ENCODE results near the gene SMC1A. TPM values are rescaled to one million over a fixed set of nuclear protein-coding genes. Genes with fewer than 3 reads are reported as not detected.

Gene SMC1A
- total RNA-seq, 3 donors from 2014 or later, result 25.3 to 38.3 (median 34.1) TPM

- Histone ChIP-seq H3K9me3 (no peaks in the 10 kb centered on the region), H3K4me1 (no peaks in the 10 kb centered on the region), H3K36me3 (no peaks in the 10 kb centered on the region), H3K27me3 (peaks cover 0 to 45% of the 10 kb centered on the region in 2 donors), H3K27ac (no peak overlapping the region), H3K4me3 (no peak overlapping the region)
- TF ChIP-seq POLR2A (IDR thresholded peaks at IDR 0.05) (no peak), POLR2AphosphoS5 (IDR thresholded peaks at IDR 0.05) (no peak), CTCF (IDR thresholded peaks at IDR 0.05) (no peak)
- no peak for DNase-seq (ENCODE audit: low spot score in 2 of 2)
- intact Hi-C loops (cut with DNase I; ENCODE audit: low total_unique reads), result no loop called here
Measured at GRCh38 chrX:53452812-53453211, 30.4 kb upstream of the SMC1A start.

GRCh38 chrX:53449632-53450031 is 27.2 kb upstream of the SMC1A start:
- Histone ChIP-seq H3K27ac (no peak overlapping the region), H3K27me3 (peaks cover 0 to 41% of the 10 kb centered on the region in 2 donors), H3K4me3 (no peak overlapping the region), H3K4me1 (no peaks in the 10 kb centered on the region), H3K36me3 (no peaks in the 10 kb centered on the region), H3K9me3 (no peaks in the 10 kb centered on the region)
- no peak for DNase-seq (ENCODE audit: low spot score in 2 of 2)
- TF ChIP-seq CTCF (IDR thresholded peaks at IDR 0.05) (no peak), POLR2A (IDR thresholded peaks at IDR 0.05) (no peak), POLR2AphosphoS5 (IDR thresholded peaks at IDR 0.05) (no peak)
- intact Hi-C loops (cut with DNase I; ENCODE audit: low total_unique reads), result no loop called here

- no peak for DNase-seq (ENCODE audit: low spot score in 2 of 2)
- no peaks in the 10 kb centered on the region for H3K36me3 ChIP-seq
- H3K27me3 ChIP-seq, result peaks cover 0 to 32% of the 10 kb centered on the region in 2 donors
- H3K4me1 ChIP-seq, result no peaks in the 10 kb centered on the region
- no peak overlapping the region for H3K27ac ChIP-seq
- no peak for TF ChIP-seq POLR2AphosphoS5 (IDR thresholded peaks at IDR 0.05)
- no peak for TF ChIP-seq CTCF (IDR thresholded peaks at IDR 0.05)
- TF ChIP-seq POLR2A (IDR thresholded peaks at IDR 0.05), result no peak
- no peak overlapping the region for H3K4me3 ChIP-seq
- intact Hi-C loops (cut with DNase I; ENCODE audit: low total_unique reads), result no loop called here
- H3K9me3 ChIP-seq, result no peaks in the 10 kb centered on the region
Measured at GRCh38 chrX:53447441-53447840, 25.0 kb upstream of the SMC1A start.

GRCh38 chrX:53445977-53446376 is 23.5 kb upstream of the SMC1A start:
- Histone ChIP-seq H3K9me3 (no peaks in the 10 kb centered on the region), H3K27me3 (peaks cover 0 to 42% of the 10 kb centered on the region in 2 donors), H3K36me3 (no peaks in the 10 kb centered on the region), H3K4me3 (no peak overlapping the region), H3K27ac (no peak overlapping the region), H3K4me1 (peaks cover 0 to 6% of the 10 kb centered on the region in 2 donors)
- TF ChIP-seq POLR2AphosphoS5 (IDR thresholded peaks at IDR 0.05), result no peak
- no peak for TF ChIP-seq CTCF (IDR thresholded peaks at IDR 0.05)
- no peak for TF ChIP-seq POLR2A (IDR thresholded peaks at IDR 0.05)
- no peak for DNase-seq (ENCODE audit: low spot score in 2 of 2)
- intact Hi-C loops (cut with DNase I; ENCODE audit: low total_unique reads), result no loop called here

- Histone ChIP-seq H3K9me3 (no peaks in the 10 kb centered on the region), H3K4me1 (peaks cover 0 to 6% of the 10 kb centered on the region in 2 donors), H3K4me3 (peak overlapping the region in 1 of 3 donors; percentile 59), H3K36me3 (no peaks in the 10 kb centered on the region), H3K27me3 (peaks cover 0 to 58% of the 10 kb centered on the region in 2 donors), H3K27ac (peak overlapping the region in 1 of 2 donors; percentile 38)
- TF ChIP-seq CTCF (IDR thresholded peaks at IDR 0.05) (no peak), POLR2A (IDR thresholded peaks at IDR 0.05) (no peak), POLR2AphosphoS5 (IDR thresholded peaks at IDR 0.05) (no peak)
- intact Hi-C loops (cut with DNase I; ENCODE audit: low total_unique reads), result no loop called here
- no peak for DNase-seq (ENCODE audit: low spot score in 2 of 2)
Measured at GRCh38 chrX:53442322-53442631, 19.8 kb upstream of the SMC1A start.

Data from breast epithelium (tissue), 4 donors.